Activated naive CD4-positive, alpha-beta T cell treated with anti-CD3 and anti-CD28 coated beads for 36 hours (primary cell): ENCODE results near the gene NFE2L3. TPM values are rescaled to one million over a fixed set of nuclear protein-coding genes. Genes with fewer than 3 reads are reported as not detected.

ENCODE experiments used
- CTCF ChIA-PET: fragments of 350-600 bp; sonication (Branson Sonifier 250); formaldehyde crosslinking; loops from one replicate; lab custom pipeline; 2021; ENCODE audit warnings: antibody characterized with exemption; lab: Charles Lee
- DNase-seq: peaks from one replicate; pipeline ENCODE4 v3.0.0-alpha.2; 2020
- H3K27ac Mint-ChIP-seq: one replicate; pipeline ENCODE4 v1.8.0; 2021; ENCODE audit warnings: mild to moderate bottlenecking, mixed read lengths
- H3K27me3 Mint-ChIP-seq: one replicate; pipeline ENCODE4 v1.8.0; 2021; ENCODE audit warnings: low read depth, mixed read lengths
- H3K36me3 Mint-ChIP-seq: one replicate; pipeline ENCODE4 v1.8.0; 2021; ENCODE audit warnings: low read depth, mixed read lengths
- H3K4me1 Mint-ChIP-seq: one replicate; pipeline ENCODE4 v1.8.0; 2021; ENCODE audit warnings: low read depth, mixed read lengths
- H3K4me3 Mint-ChIP-seq: one replicate; pipeline ENCODE4 v1.8.0; 2021; ENCODE audit warnings: mild to moderate bottlenecking, moderate library complexity, mixed read lengths
- H3K9me3 Mint-ChIP-seq: one replicate; pipeline ENCODE4 v1.8.0; 2021; ENCODE audit warnings: mixed read lengths
- intact Hi-C: fragments of 100-400 bp; cut with micrococcal nuclease; formaldehyde crosslinking; loops from one replicate; pipeline ENCODE4 v1.15.1; 2023
- total RNA-seq, 2 experiments: library from RNA; stranded (reverse); gene quantifications; one replicate each; pipeline ENCODE4 v1.2.3, GENCODE V29; 2021

The NFE2L3 gene
- total RNA-seq, 2 experiments from 2014 or later = 12.5 to 12.9 TPM

DNA sequence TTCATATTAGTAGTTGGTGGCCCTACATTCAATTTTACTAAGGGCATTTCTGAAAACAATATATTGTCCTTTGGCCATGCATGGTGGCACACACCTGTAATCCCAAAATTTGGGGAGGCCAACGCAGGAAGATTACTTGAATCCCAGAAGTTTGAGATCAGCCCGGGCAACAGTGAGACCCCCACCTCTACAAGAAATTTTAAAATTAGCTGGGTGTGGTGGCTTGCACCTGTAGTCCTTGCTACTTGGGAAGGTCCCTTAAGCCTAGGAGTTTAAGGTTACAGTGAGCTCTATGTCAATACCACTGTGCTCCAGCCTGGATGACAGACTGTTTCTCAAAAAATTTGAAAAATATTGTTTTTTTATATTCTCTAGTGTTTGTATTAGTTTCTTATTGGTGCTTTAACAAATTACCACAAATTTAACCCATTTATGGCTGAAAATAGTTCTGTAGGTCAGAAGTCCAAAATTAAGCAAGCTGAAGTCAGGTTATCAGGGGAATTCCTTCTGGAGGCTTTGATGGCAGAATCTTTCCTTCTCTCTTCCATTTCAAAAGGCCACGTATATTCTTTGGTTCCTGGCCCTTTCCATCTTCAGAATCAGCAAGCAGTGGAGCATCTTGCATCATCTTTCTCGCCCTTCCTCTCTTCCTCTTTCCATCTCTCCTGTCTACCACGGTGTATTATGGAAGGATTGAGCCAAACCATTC, 62.0 kb downstream of the NFE2L3 start:
- Mint-ChIP-seq H3K9me3 (no peaks in the 10 kb centered on the region), H3K4me3 (no peak overlapping the region), H3K4me1 (peaks cover 34% of the 10 kb centered on the region), H3K36me3 (peaks cover 31% of the 10 kb centered on the region), H3K27me3 (no peaks in the 10 kb centered on the region), H3K27ac (peak overlapping the region; percentile 27)
- no peak for DNase-seq
- intact Hi-C loops = no loop called here
- CTCF ChIA-PET = no interaction called here

- Mint-ChIP-seq H3K4me3 (no peak overlapping the region), H3K4me1 (peaks cover 25% of the 10 kb centered on the region), H3K27me3 (no peaks in the 10 kb centered on the region), H3K9me3 (no peaks in the 10 kb centered on the region), H3K27ac (no peak overlapping the region), H3K36me3 (peaks cover 18% of the 10 kb centered on the region)
- intact Hi-C loops = no loop called here
- DNase-seq = no peak
- CTCF ChIA-PET = no interaction called here
Observed at GRCh38 chr7:26216049-26216448, 64.1 kb downstream of the NFE2L3 start.

DNA sequence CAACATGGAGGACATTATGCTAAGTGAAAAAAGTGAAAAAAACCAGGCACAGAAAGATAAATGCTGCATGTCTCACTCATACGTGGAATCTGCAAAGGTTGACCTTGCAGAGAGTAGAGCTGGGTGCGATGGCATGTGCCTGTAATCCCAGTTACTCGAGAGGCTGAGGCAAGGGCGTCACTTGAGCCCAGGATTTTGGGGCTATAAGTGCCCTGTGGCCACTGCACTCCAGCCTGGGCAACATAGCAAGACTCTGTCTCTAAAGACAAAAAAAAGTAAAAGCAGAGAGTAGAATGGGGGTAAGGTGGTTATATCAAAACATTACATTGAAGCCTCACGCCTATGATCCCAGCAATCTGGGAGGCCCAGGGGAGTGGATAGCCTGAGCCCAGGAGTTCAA, 72.4 kb downstream of the NFE2L3 start:
- no peaks in the 10 kb centered on the region for H3K4me1 Mint-ChIP-seq
- H3K27ac Mint-ChIP-seq = no peak overlapping the region
- DNase-seq = no peak
- intact Hi-C loops = no loop called here
- H3K9me3 Mint-ChIP-seq = no peaks in the 10 kb centered on the region
- CTCF ChIA-PET = interaction anchor here (0.9 kb wide), 1 partner anchor 10 kb away, joined by 3 read pairs; no protein-coding TSS in a partner anchor
- no peaks in the 10 kb centered on the region for H3K36me3 Mint-ChIP-seq
- no peak overlapping the region for H3K4me3 Mint-ChIP-seq
- no peaks in the 10 kb centered on the region for H3K27me3 Mint-ChIP-seq

DNA sequence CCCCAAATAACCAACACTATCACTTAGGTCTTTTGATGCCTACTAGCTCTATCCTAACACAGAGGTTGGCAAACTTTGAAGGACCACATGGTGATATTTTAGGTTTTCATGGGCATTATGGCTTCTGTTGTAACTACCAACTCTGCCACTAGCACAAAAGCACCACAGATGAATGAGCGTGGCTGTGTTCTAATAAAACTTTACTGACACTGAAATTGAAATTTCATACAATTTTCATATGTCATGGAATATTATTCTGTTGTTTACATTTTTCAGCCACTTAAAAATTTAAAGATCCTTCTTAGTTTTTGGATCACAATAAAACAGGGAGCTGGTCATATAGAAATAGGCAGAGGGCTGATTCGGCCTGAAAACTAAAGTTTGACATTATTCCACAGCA, 76.0 kb downstream of the NFE2L3 start:
- no peak for DNase-seq
- no peaks in the 10 kb centered on the region for H3K36me3 Mint-ChIP-seq
- H3K4me1 Mint-ChIP-seq = no peaks in the 10 kb centered on the region
- H3K4me3 Mint-ChIP-seq = no peak overlapping the region
- intact Hi-C loops = no loop called here
- CTCF ChIA-PET = interaction anchor here (0.6 to 0.9 kb wide), 2 partner anchors 9 to 10 kb away, joined by 3 read pairs; no protein-coding TSS in a partner anchor
- H3K27me3 Mint-ChIP-seq = no peaks in the 10 kb centered on the region
- H3K9me3 Mint-ChIP-seq = no peaks in the 10 kb centered on the region
- no peak overlapping the region for H3K27ac Mint-ChIP-seq

GRCh38 chr7:26233902-26234511, 82.0 kb downstream of the NFE2L3 start:
- intact Hi-C loops = no loop called here

More at GRCh38 chr7:26233902-26234511, 82.0 kb downstream of the NFE2L3 start:
- H3K27ac Mint-ChIP-seq = no peak overlapping the region
- CTCF ChIA-PET = interaction anchor here (0.5 to 1.0 kb wide), 3 partner anchors 9 to 1974 kb away, joined by 3 to 4 read pairs (median 3); no protein-coding TSS in a partner anchor
- H3K9me3 Mint-ChIP-seq = no peaks in the 10 kb centered on the region
- no peaks in the 10 kb centered on the region for H3K4me1 Mint-ChIP-seq
- no peaks in the 10 kb centered on the region for H3K36me3 Mint-ChIP-seq
- no peak for DNase-seq
- no peak overlapping the region for H3K4me3 Mint-ChIP-seq
- H3K27me3 Mint-ChIP-seq = no peaks in the 10 kb centered on the region

Other genes with a start within 250 kb of the NFE2L3 start
- 100 to 1,000 TPM; 925 to 950 TPM for gene HNRNPA2B1, start 48.5 kb downstream of the NFE2L3 start, total RNA-seq
- 100 to 1,000 TPM; 260 to 273 TPM for gene CBX3, start 49.5 kb downstream of the NFE2L3 start, total RNA-seq
- 10 to 100 TPM; 17.0 to 17.5 TPM for gene SNX10, start 139.7 kb downstream of the NFE2L3 start, total RNA-seq